Naive thymus-derived CD4-positive, alpha-beta T cell (primary cell): ENCODE data around the gene SPAG5. TPM values are rescaled to one million over a fixed set of nuclear protein-coding genes. Genes with fewer than 3 reads are reported as not detected.

Experiments
- ATAC-seq: fragments of 150-1000 bp; cut with Tn5 transposase; 2 replicates; pipeline ENCODE4 v1.10.0; 2021; ENCODE audit warnings: mild to moderate bottlenecking, moderate library complexity
- CTCF ChIA-PET: fragments of 350-600 bp; sonication (Branson Sonifier 250); formaldehyde crosslinking; loops from one replicate; lab custom pipeline; 2021; ENCODE audit warnings: antibody characterized with exemption; lab: Charles Lee
- POLR2A ChIA-PET: fragments of 350-600 bp; sonication (Branson Sonifier 250); formaldehyde crosslinking; loops from one replicate; lab custom pipeline; 2021; ENCODE audit warnings: antibody characterized with exemption, inconsistent platforms; lab: Charles Lee
- DNase-seq, 9 donors: peaks; one replicate each; pipeline versions ENCODE4 v3.0.0 to v3.0.0-alpha.2; 2020 to 2022; ENCODE audit warnings: mixed read lengths in 1 of 9
- H3K27ac ChIP-seq: one replicate; pipeline ENCODE4 v1.7.0; 2013; ENCODE audit warnings: mild to moderate bottlenecking, low read depth, low read length, moderate library complexity
- H3K27me3 ChIP-seq, 2 donors: one replicate each; pipeline ENCODE4 v1.7.0; 2013; ENCODE audit warnings: low read length in 2 of 2, mild to moderate bottlenecking in 2 of 2, moderate library complexity in 2 of 2; ENCODE audit not compliant: control insufficient read depth in 2 of 2, insufficient read depth in 2 of 2
- H3K36me3 ChIP-seq, 3 experiments: 1 replicate in 2 of 3; 2 replicates in 1 of 3; pipeline ENCODE4 v1.7.0; 2013; ENCODE audit warnings: low read length in 3 of 3, mild to moderate bottlenecking in 3 of 3, moderate library complexity in 1 of 3; ENCODE audit not compliant: insufficient read depth in 3 of 3, control insufficient read depth in 2 of 3
- H3K4me1 ChIP-seq, 2 donors: one replicate each; pipeline ENCODE4 v1.7.0; 2013; ENCODE audit warnings: low read length in 2 of 2, mild to moderate bottlenecking in 2 of 2, moderate library complexity in 1 of 2; ENCODE audit not compliant: control insufficient read depth in 2 of 2, insufficient read depth in 2 of 2
- H3K4me3 ChIP-seq: 2 replicates; pipeline ENCODE4 v1.7.0; 2013; ENCODE audit warnings: mild to moderate bottlenecking, low read length
- H3K9me3 ChIP-seq, 3 experiments: 1 replicate in 2 of 3; 2 replicates in 1 of 3; pipeline ENCODE4 v1.7.0; 2013; ENCODE audit warnings: low read length in 3 of 3; ENCODE audit not compliant: control insufficient read depth in 2 of 3
- H3K27ac Mint-ChIP-seq, 9 donors: one replicate each; pipeline ENCODE4 v1.8.0; 2020 to 2022; ENCODE audit warnings: mixed read lengths in 9 of 9, mild to moderate bottlenecking in 8 of 9, moderate library complexity in 5 of 9, inconsistent platforms in 2 of 9
- H3K27me3 Mint-ChIP-seq, 5 donors: one replicate each; pipeline ENCODE4 v1.8.0; 2021 to 2022; ENCODE audit warnings: mixed read lengths in 5 of 5, mild to moderate bottlenecking in 1 of 5
- H3K36me3 Mint-ChIP-seq, 5 donors: one replicate each; pipeline ENCODE4 v1.8.0; 2020 to 2022; ENCODE audit warnings: mixed read lengths in 5 of 5, mild to moderate bottlenecking in 3 of 5, inconsistent platforms in 1 of 5
- H3K4me1 Mint-ChIP-seq, 7 donors: one replicate each; pipeline ENCODE4 v1.8.0; 2020 to 2022; ENCODE audit warnings: mixed read lengths in 7 of 7, mild to moderate bottlenecking in 3 of 7, inconsistent platforms in 1 of 7
- H3K4me3 Mint-ChIP-seq, 10 donors: one replicate each; pipeline ENCODE4 v1.8.0; 2020 to 2022; ENCODE audit warnings: mild to moderate bottlenecking in 10 of 10, mixed read lengths in 10 of 10, moderate library complexity in 6 of 10, inconsistent platforms in 2 of 10
- H3K9me3 Mint-ChIP-seq, 11 donors: one replicate each; pipeline ENCODE4 v1.8.0; 2020 to 2022; ENCODE audit warnings: mixed read lengths in 11 of 11, mild to moderate bottlenecking in 4 of 11, inconsistent platforms in 1 of 11, moderate library complexity in 1 of 11
- intact Hi-C, 2 donors: fragments of 100-400 bp; cut with micrococcal nuclease; formaldehyde crosslinking; loops; one replicate each; pipeline ENCODE4 v1.15.1; 2023
- polyA plus RNA-seq, 2 donors: library from polyadenylated mRNA; unstranded; fragments of 300-500 nt; fragmentation: Illumina TruSeq; gene quantifications; one replicate each; pipeline ENCODE4 v1.2.3, GENCODE V29; 2021
- total RNA-seq, 6 experiments: library from RNA in 5 of 6; stranded (reverse) in 5 of 6; gene quantifications; 1 replicate in 5 of 6; 2 replicates in 1 of 6; pipeline ENCODE4 v1.2.3 and lab custom pipeline; 2021 to 2026

The SPAG5 gene
- total and polyA plus RNA-seq, 7 experiments from 2014 or later, result 1.6 to 95.3 (median 11.8) TPM

DNA sequence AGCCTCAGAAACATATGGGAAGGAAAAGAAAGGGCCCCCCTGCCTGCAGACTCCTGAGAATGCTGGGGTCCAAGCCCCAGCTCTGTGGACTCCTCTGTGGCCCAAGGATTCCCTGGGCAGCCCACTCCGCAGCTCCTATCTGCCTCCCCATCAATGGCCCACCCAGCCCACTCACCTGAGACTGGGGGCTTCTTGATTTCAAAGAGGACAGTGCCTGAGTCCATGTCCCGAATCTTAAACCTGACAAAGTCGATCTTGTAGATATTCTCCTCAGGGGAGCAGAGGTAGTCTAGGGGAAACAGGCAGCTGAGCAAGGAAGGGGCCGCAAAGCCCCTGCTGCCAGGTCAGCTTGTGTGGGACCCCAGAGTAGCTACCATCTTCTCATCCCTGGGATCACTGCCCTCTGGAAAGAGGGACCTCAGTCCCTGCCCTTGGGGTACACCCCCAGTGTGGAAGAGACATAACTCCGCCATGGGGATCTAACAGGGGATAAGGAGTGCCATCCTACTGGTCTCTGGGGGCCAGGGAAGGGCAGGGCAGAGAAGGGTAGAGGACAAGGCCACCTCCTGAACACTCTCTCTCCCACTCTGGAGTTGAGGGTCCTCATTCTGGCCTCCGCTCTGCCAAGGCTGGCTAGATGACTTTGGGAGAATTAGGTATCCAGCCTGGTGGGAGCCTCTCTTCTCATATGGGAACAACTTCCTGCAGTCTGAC lies 50.3 kb downstream of the SPAG5 start:
- DNase-seq, result no peak
- peak overlapping the region; percentile 82 to 98 (median 92) for H3K27ac Mint-ChIP-seq
- intact Hi-C loops, result loop anchor here (1.0 to 10.0 kb wide), 7 partner anchors 28 to 314 kb away; partner anchors contain the start of genes ALDOC (in 1 of the 2), IFT20 (in 1 of the 2), SPAG5 (in 1 of the 2) and TNFAIP1 (in 1 of the 2)
- no peaks in the 10 kb centered on the region for H3K9me3 ChIP-seq
- no peak for ATAC-seq
- H3K27me3 Mint-ChIP-seq, result no peaks in the 10 kb centered on the region
- ChIA-PET CTCF (interaction anchor here (0.5 to 2.1 kb wide), 6 partner anchors 8 to 128 kb away, joined by 3 to 13 read pairs (median 4); partner anchors contain the start of gene PIGS), POLR2A (interaction anchor here (0.8 to 10.1 kb wide), 5 partner anchors 13 to 51 kb away, joined by 3 to 102 read pairs (median 11); partner anchors contain the start of genes ALDOC, PIGS and SPAG5)
- peaks cover 0 to 4% (median 0%) of the 10 kb centered on the region in 3 experiments for H3K36me3 ChIP-seq
- H3K4me1 Mint-ChIP-seq, result peaks cover 40 to 58% (median 55%) of the 10 kb centered on the region in 7 donors
- peak overlapping the region; percentile 89 for H3K27ac ChIP-seq
- H3K4me3 Mint-ChIP-seq, result peak overlapping the region in 9 of 10 donors; percentile 48 to 100 (median 67)
- no peaks in the 10 kb centered on the region for H3K9me3 Mint-ChIP-seq
- H3K27me3 ChIP-seq, result no peaks in the 10 kb centered on the region
- no peak overlapping the region for H3K4me3 ChIP-seq
- peaks cover 0 to 14% (median 1%) of the 10 kb centered on the region in 5 donors for H3K36me3 Mint-ChIP-seq
- H3K4me1 ChIP-seq, result peaks cover 35 to 44% of the 10 kb centered on the region in 2 donors

DNA sequence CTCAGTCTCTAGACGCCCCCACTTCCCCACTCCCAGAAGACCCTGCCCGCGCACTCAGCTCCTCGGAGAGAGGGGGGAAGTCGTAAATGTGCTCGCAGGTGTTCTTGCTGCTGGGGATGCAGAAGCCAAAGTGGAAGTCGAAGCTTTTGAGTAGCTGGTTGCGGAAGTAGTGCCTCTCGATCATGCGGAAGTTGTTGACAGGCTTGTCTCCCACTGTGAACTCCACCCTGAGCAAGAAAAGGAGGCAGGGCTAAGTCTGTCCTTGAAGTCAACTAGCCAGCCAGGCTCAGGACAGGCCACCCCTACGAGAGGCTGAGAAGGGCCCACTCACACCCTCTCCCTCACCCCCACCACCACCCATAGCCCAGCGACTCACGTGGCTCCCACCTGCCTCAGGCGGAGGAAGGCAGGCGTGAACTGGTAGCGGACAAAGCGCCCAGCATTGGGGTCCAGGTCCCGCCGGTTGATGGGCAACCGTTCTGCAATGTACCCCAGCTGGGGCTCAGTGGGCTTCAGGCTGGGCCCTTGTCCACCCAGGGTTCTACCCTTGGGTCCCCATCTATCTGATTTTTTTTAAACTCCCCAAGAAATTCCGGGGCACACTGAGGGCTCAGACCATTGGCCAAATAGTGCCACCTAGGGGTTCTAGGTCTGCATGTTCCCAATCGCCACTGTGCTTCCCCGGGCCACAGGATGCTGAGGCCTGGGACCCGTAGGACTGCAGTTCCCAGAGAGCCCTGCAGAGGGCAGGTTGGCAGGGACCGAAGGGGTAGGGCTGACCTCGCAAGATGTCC lies 51.0 kb downstream of the SPAG5 start:
- ATAC-seq (peak; percentile 63), DNase-seq (peak; percentile 40 to 80 (median 46))
- Mint-ChIP-seq H3K9me3 (no peaks in the 10 kb centered on the region), H3K4me3 (peak overlapping the region; percentile 65 to 100 (median 76)), H3K27me3 (no peaks in the 10 kb centered on the region), H3K27ac (peak overlapping the region; percentile 82 to 98 (median 96)), H3K36me3 (peaks cover 0 to 9% (median 0%) of the 10 kb centered on the region in 5 donors), H3K4me1 (peaks cover 38 to 55% (median 50%) of the 10 kb centered on the region in 7 donors)
- POLR2A ChIA-PET, result interaction anchor here (0.6 to 10.1 kb wide), 9 partner anchors 9 to 132 kb away, joined by 3 to 102 read pairs (median 3); partner anchors contain the start of genes ALDOC, PIGS and SPAG5
- H3K9me3 ChIP-seq, result no peaks in the 10 kb centered on the region
- intact Hi-C loops, result loop anchor here (1.0 to 10.0 kb wide), 5 partner anchors 51 to 313 kb away; partner anchors contain the start of genes IFT20 (in 1 of the 2), SPAG5 (in 1 of the 2) and TNFAIP1 (in 1 of the 2)
- CTCF ChIA-PET, result interaction anchor here (0.6 to 2.1 kb wide), 4 partner anchors 23 to 908 kb away, joined by 3 to 13 read pairs (median 4); partner anchors contain the start of gene PIGS
- peaks cover 32 to 44% of the 10 kb centered on the region in 2 donors for H3K4me1 ChIP-seq
- H3K36me3 ChIP-seq, result no peaks in the 10 kb centered on the region
- H3K27me3 ChIP-seq, result no peaks in the 10 kb centered on the region
- H3K27ac ChIP-seq, result peak overlapping the region; percentile 89
- no peak overlapping the region for H3K4me3 ChIP-seq

DNA sequence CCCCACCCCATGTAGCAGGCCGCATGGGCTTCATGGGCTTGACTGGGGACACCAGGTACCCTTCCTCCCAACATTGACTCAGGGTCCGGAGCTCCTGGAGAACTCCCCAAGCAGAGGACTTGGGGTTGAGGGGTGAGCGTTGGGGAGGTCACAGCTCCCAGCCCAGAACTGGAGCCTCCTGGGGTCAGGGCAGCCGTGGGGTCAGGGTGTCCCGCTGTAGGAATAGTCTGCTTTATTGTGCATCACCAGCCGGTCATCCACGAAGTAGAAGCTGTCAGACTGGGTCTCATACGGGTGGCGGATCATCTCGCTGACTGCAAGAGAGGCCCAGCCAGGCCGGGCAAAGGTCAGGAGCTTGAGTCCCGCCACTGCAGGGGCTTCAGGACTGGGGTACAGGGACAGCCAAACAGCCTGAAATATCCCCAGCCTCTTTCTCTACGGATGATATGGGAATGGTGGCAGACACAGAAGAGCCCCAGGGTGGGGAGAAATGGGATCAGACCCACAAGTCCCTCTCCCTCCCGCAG lies 51.7 kb downstream of the SPAG5 start:
- DNase-seq (no peak), ATAC-seq (no peak)
- peak overlapping the region; percentile 82 to 98 (median 96) for H3K27ac Mint-ChIP-seq
- H3K4me1 Mint-ChIP-seq, result peaks cover 35 to 55% (median 47%) of the 10 kb centered on the region in 7 donors
- intact Hi-C loops, result loop anchor here (10.0 kb wide), 2 partner anchors 212 to 312 kb away; partner anchors contain the start of genes IFT20 (in 1 of the 2) and TNFAIP1 (in 1 of the 2)
- Histone ChIP-seq H3K9me3 (no peaks in the 10 kb centered on the region), H3K4me1 (peaks cover 30 to 44% of the 10 kb centered on the region in 2 donors), H3K4me3 (no peak overlapping the region), H3K27me3 (no peaks in the 10 kb centered on the region), H3K36me3 (no peaks in the 10 kb centered on the region), H3K27ac (peak overlapping the region; percentile 89)
- no peaks in the 10 kb centered on the region for H3K27me3 Mint-ChIP-seq
- no peaks in the 10 kb centered on the region for H3K9me3 Mint-ChIP-seq
- ChIA-PET POLR2A (interaction anchor here (0.6 to 10.1 kb wide), 8 partner anchors 9 to 132 kb away, joined by 3 to 102 read pairs (median 4); partner anchors contain the start of genes ALDOC, PIGS and SPAG5), CTCF (interaction anchor here (0.6 to 1.1 kb wide), 2 partner anchors 66 to 908 kb away, joined by 3 read pairs; no protein-coding TSS in a partner anchor)
- peaks cover 0 to 6% (median 0%) of the 10 kb centered on the region in 5 donors for H3K36me3 Mint-ChIP-seq
- peak overlapping the region; percentile 65 to 99 (median 74) for H3K4me3 Mint-ChIP-seq

DNA sequence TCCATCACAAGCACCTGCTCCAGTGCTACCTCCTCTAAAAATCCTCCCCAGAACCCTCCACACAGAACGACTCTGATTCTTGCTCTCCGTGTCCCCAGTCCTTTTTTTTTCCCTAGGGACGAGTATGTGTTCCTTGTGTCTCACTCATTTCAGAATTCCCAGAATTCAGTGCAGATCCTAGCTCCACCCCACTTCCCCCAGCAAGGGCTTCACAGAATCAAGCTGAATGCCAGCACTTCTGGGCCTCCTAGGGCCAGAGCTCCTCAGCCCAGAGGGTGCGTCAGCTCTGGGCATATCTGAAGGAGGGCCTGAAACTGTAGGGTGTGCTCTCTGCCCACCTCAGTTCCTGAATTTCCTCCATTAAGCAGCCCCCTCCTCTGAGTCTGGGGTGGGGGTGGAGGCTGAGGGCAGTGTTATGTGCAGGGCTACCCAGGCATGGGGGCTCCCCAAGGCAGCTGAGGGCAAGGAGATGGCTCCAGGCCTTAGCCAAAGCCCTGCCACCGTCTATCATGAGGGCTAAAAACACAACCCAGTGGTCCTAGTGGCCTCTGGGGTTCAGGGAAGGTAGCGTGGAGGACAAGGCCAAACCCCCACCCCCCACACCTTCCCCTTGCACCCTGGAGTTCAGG lies 52.9 kb downstream of the SPAG5 start:
- Histone ChIP-seq H3K4me1 (peaks cover 22 to 33% of the 10 kb centered on the region in 2 donors), H3K9me3 (no peaks in the 10 kb centered on the region), H3K27me3 (no peaks in the 10 kb centered on the region), H3K27ac (no peak overlapping the region), H3K4me3 (no peak overlapping the region), H3K36me3 (no peaks in the 10 kb centered on the region)
- POLR2A ChIA-PET, result interaction anchor here (1.2 to 10.1 kb wide), 4 partner anchors 10 to 31 kb away, joined by 3 to 102 read pairs (median 10); partner anchors contain the start of genes ALDOC and PIGS
- intact Hi-C loops, result loop anchor here (10.0 kb wide), 2 partner anchors 211 to 311 kb away; partner anchors contain the start of genes IFT20 (in 1 of the 2) and TNFAIP1 (in 1 of the 2)
- DNase-seq (no peak), ATAC-seq (no peak)
- Mint-ChIP-seq H3K4me3 (no peak overlapping the region), H3K27ac (peak overlapping the region in 6 of 9 donors; percentile 19 to 74 (median 58)), H3K36me3 (peaks cover 0 to 4% (median 0%) of the 10 kb centered on the region in 5 donors), H3K4me1 (peaks cover 24 to 44% (median 36%) of the 10 kb centered on the region in 7 donors), H3K9me3 (no peaks in the 10 kb centered on the region), H3K27me3 (no peaks in the 10 kb centered on the region)
- CTCF ChIA-PET, result interaction anchor here (0.6 to 1.1 kb wide), 2 partner anchors 67 to 758 kb away, joined by 3 read pairs; no protein-coding TSS in a partner anchor

DNA sequence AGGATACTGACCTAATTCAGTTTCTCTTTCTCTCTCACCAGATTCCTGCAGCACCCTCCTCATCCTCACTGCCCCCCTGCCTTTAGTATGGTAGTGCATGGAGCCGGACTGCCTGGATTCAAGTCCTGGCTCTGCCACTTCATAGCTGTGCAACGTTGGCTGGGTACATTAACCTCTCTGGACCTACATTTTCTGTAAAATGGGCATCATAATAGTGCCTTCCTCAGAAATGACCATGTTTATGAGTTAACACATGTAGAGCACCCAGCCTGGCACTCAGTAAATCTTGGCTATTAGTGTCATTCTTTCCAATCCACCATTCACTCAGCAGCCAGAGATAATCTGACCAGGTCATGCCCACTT lies 53.7 kb downstream of the SPAG5 start:
- intact Hi-C loops, result loop anchor here (10.0 kb wide), 2 partner anchors 210 to 310 kb away; partner anchors contain the start of genes IFT20 (in 1 of the 2) and TNFAIP1 (in 1 of the 2)
- H3K4me1 Mint-ChIP-seq, result peaks cover 20 to 40% (median 28%) of the 10 kb centered on the region in 7 donors
- DNase-seq, result no peak
- H3K36me3 Mint-ChIP-seq, result peaks cover 0 to 4% (median 0%) of the 10 kb centered on the region in 5 donors
- no peak overlapping the region for H3K4me3 ChIP-seq
- peak overlapping the region in 2 of 9 donors; percentile 47 to 58 for H3K27ac Mint-ChIP-seq
- H3K27me3 ChIP-seq, result no peaks in the 10 kb centered on the region
- CTCF ChIA-PET, result interaction anchor here (0.6 kb wide), 1 partner anchor 759 kb away, joined by 3 read pairs; no protein-coding TSS in a partner anchor
- POLR2A ChIA-PET, result interaction anchor here (2.1 kb wide), 1 partner anchor 26 kb away, joined by 5 read pairs; the partner anchor contains the start of gene PIGS
- no peaks in the 10 kb centered on the region for H3K9me3 ChIP-seq
- H3K4me3 Mint-ChIP-seq, result no peak overlapping the region
- no peaks in the 10 kb centered on the region for H3K36me3 ChIP-seq
- no peak for ATAC-seq
- peaks cover 19 to 25% of the 10 kb centered on the region in 2 donors for H3K4me1 ChIP-seq
- H3K9me3 Mint-ChIP-seq, result no peaks in the 10 kb centered on the region
- no peaks in the 10 kb centered on the region for H3K27me3 Mint-ChIP-seq
- H3K27ac ChIP-seq, result no peak overlapping the region
